Measurements from ENCODE around the gene SENP6. TPM values are rescaled to one million over a fixed set of nuclear protein-coding genes. Genes with fewer than 3 reads are reported as not detected.
"Not testable (repeated sequence)": the region's sequence is repeated elsewhere in the genome, so short reads cannot be mapped to it uniquely, and the experiment has no call there.

The SENP6 gene
- total and polyA plus RNA-seq, 8 donors, result 25.2 to 53.1 (median 41.1) TPM

DNA sequence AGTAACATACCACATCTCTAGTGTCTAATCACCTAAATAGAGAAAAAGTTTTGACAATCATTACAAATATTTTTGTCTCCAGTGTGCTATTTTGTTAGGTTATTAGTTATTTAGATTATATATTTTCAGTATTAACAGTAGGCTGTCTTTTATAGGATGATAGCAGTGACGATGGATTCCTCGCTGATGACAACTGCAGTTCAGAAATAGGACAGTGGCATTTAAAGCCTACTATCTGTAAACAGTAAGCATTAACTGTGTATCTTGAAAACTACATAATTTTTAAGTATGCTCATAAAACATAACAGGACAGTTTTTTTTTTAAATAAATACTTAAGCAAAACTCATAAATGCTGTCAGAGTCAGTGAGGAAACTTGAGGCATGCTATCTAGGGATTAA is 109.5 kb downstream of the SENP6 start:
- Histone ChIP-seq H3K9me3 (no peaks in the 10 kb centered on the region), H3K27me3 (no peaks in the 10 kb centered on the region), H3K36me3 (peaks cover 0 to 40% (median 16%) of the 10 kb centered on the region in 3 donors), H3K4me3 (no peak overlapping the region), H3K27ac (no peak overlapping the region), H3K4me1 (no peaks in the 10 kb centered on the region)
- 99 to 100% methylated on average over 2 of the region's 2 CpGs for WGBS, 2 donors
- intact Hi-C loops (cut with DNase I), result no loop called here
- DNase-seq (no peak), ATAC-seq (no peak), FAIRE-seq (peak; percentile 13)
- no peak for TF ChIP-seq CTCF (IDR thresholded peaks at IDR 0.05)

DNA sequence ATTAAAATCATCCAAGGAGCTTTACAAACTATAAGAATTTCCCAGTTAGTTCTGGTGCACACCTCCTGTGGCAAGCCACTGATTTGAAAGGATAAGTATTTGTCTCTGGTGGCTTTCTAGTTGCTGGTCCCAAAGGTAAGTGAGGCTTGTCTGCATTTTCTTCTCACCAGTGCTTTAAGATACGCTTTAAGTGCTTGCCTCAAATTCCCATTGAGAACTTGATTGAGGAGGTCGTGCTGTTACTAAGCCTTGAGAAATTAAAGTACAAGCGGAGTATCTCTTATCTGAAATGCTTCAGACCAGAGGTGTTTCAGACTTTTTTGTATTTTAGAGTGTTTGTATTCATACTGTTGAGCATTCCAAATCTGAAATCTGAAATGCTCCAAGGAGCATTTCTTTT is 117.5 kb downstream of the SENP6 start:
- WGBS, 2 donors, result 95% methylated on average over 3 of the region's 3 CpGs
- Histone ChIP-seq H3K9me3 (no peaks in the 10 kb centered on the region), H3K4me1 (peaks cover 0 to 3% (median 0%) of the 10 kb centered on the region in 3 donors), H3K36me3 (peaks cover 0 to 17% (median 7%) of the 10 kb centered on the region in 3 donors), H3K4me3 (no peak overlapping the region), H3K27me3 (no peaks in the 10 kb centered on the region), H3K27ac (no peak overlapping the region)
- no peak for TF ChIP-seq CTCF (IDR thresholded peaks at IDR 0.05)
- DNase-seq (no peak), ATAC-seq (no peak), FAIRE-seq (no peak)
- intact Hi-C loops (cut with DNase I), result no loop called here

DNA sequence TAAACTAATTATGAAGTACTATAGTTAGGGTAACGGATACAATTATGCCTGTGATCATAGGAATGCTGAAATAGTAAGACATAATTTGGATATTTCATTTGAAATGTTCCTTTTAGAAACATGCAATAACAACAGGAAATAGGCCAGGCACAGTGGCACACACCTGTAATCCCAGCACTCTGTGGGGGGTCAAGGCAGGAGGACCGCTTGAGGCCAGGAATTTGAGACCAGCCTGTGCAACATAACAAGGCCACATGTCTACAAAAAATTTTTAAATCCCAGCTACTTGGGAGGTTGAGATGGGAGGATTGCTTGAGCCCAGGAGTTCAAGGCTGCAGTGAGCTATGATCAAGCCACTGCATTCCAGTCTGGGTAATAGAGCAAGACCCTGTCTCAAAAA is 121.7 kb downstream of the SENP6 start:
- no peak for DNase-seq
- WGBS, 2 donors, result 84 to 91% methylated on average over 2 of the region's 2 CpGs
- no peak for ATAC-seq
- no peak for TF ChIP-seq CTCF (IDR thresholded peaks at IDR 0.05)
- no peaks in the 10 kb centered on the region for H3K9me3 ChIP-seq
- FAIRE-seq, result no peak
- intact Hi-C loops (cut with DNase I), result no loop called here
- H3K27ac ChIP-seq, result no peak overlapping the region
- no peaks in the 10 kb centered on the region for H3K4me1 ChIP-seq
- H3K4me3 ChIP-seq, result no peak overlapping the region
- H3K27me3 ChIP-seq, result no peaks in the 10 kb centered on the region
- no peaks in the 10 kb centered on the region for H3K36me3 ChIP-seq

GRCh38 chr6:75727206-75727605 is 125.5 kb downstream of the SENP6 start:
- Histone ChIP-seq H3K4me3 (no peak overlapping the region), H3K4me1 (no peaks in the 10 kb centered on the region), H3K27me3 (no peaks in the 10 kb centered on the region), H3K36me3 (no peaks in the 10 kb centered on the region), H3K9me3 (no peaks in the 10 kb centered on the region), H3K27ac (no peak overlapping the region)
- FAIRE-seq (no peak), ATAC-seq (no peak), DNase-seq (no peak)
- WGBS, 2 donors, result 90 to 92% methylated on average over 2 of the region's 2 CpGs
- intact Hi-C loops (cut with DNase I), result no loop called here
- no peak for TF ChIP-seq CTCF (IDR thresholded peaks at IDR 0.05)

DNA sequence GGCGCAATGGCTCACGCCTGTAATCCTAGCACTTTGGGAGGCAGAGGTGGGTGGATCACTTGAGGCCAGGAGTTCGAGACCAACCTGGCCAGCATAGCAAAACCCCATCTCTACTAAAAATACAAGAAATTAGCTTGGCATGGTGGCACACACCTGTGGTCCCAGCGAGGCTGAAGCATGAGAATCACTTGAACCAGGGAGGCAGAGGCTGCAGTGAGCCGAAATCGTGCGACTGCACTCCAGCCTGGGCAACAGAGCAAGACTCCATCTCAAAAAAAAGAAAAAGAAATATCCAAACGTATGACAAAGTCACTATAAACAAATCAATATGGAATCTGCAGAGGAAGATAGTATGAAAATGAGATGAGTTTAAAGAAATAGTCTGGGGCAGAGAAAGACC is 129.3 kb downstream of the SENP6 start:
- H3K36me3 ChIP-seq; H3K4me3 ChIP-seq; H3K27me3 ChIP-seq; H3K9me3 ChIP-seq; ATAC-seq; intact Hi-C loops (cut with DNase I); H3K27ac ChIP-seq; FAIRE-seq; DNase-seq; H3K4me1 ChIP-seq: not testable (repeated sequence)
- 88 to 90% methylated on average over 8 of the region's 8 CpGs for WGBS, 2 donors
